ENCODE measurements around the gene CDH4.

The CDH4 gene

DNA sequence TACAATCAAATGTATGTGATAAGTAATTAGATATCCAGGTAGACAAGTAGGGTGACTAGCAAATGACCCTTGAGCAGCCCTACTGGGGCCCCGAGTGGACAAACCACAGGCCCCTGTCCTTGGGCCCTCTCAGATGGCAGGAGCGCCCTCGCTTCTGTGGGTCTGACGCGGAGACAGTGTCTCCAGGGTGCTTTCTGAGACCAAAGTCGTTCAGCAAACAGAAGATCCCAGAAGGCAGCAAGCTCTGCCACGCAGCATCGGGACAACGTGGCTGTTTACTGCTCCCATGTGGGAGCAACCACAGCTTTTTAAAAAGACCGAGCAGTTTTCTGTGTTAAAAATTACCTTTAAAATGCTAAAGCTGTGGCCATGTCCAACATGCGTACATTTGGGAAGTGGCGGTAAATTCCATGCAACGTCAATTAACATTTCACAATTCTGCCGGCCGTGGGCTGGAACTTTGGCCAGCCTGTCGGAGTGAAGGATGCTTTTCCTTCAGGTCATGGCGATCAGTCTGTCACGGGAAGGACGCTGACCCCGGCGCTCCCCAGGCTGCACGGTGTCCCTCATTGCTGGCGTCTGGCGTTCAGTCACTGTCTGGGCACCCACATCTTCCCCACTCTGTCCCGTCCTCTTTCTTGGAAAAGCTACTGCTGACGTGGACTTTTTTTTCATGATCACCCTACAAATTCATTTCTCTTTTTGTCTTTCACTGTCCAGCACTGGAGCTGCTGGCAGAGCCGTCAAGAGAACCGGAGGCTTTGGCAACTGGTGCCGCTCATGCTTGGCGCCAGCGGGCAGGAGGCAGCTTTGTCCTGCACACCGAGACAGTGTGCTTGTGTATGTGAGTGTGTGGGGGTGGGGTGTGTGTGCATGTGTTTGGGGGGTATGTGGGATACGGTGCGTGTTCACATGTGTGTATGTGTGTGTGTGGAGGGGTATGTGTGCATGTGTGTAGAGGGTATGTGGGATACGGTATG lies 293.1 kb downstream of the CDH4 start:
- H3K4me3 ChIP-seq (ENCODE audit: low read length), result no peak overlapping the region
- no peak for DNase-seq (ENCODE audit: low read depth)
- TF ChIP-seq, protein P1, sequence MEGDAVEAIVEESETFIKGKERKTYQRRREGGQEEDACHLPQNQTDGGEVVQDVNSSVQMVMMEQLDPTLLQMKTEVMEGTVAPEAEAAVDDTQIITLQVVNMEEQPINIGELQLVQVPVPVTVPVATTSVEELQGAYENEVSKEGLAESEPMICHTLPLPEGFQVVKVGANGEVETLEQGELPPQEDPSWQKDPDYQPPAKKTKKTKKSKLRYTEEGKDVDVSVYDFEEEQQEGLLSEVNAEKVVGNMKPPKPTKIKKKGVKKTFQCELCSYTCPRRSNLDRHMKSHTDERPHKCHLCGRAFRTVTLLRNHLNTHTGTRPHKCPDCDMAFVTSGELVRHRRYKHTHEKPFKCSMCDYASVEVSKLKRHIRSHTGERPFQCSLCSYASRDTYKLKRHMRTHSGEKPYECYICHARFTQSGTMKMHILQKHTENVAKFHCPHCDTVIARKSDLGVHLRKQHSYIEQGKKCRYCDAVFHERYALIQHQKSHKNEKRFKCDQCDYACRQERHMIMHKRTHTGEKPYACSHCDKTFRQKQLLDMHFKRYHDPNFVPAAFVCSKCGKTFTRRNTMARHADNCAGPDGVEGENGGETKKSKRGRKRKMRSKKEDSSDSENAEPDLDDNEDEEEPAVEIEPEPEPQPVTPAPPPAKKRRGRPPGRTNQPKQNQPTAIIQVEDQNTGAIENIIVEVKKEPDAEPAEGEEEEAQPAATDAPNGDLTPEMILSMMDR (conservative IDR thresholded peaks at IDR 0.05; ENCODE audit: low read depth, low read length), result no peak

DNA sequence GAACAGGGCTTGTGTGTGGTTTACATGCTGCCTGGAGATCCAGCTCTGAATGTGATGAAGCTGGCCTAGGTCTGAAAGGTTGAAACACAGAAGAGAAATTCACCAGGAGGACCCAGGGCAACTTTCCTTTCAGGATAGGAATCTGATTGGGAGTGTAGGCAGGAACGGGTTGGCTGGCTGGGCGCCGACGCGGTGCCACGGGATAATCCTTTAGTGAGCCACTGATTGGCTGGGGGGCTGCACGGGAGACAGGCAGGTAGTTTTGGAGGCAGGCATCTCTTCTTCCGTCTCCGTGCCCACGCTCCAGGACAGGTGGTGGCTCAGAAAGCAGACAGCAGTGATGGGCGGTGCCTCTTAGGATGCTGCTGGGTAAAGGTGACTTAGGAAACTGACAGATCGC lies 294.6 kb downstream of the CDH4 start:
- H3K4me3 ChIP-seq (ENCODE audit: low read length), result no peak overlapping the region
- DNase-seq (ENCODE audit: low read depth), result no peak
- TF ChIP-seq, protein P1 (conservative IDR thresholded peaks at IDR 0.05; ENCODE audit: low read depth, low read length), result no peak

DNA sequence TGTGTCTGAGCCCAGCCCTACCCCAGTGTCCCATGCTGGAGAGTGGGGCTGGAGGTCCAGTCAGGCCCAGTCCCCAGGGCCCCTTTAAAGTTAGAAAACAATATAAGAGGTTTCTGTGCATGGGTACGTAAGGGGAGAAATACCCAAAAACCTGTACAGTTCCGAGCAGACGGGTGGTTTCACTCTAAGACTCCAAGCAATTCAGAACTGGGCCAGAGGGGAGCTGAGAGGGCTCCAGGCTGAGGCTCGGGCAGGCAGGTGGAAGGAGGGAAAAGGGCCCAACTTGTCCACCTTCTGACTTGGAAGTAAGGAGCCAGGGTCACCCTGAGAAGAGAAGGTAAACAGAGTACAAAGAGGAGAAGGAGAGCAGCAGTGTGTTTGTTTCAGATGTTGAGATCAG lies 296.0 kb downstream of the CDH4 start:
- H3K4me3 ChIP-seq (ENCODE audit: low read length), result no peak overlapping the region
- TF ChIP-seq, protein P1 (conservative IDR thresholded peaks at IDR 0.05; ENCODE audit: low read depth, low read length), result no peak
- DNase-seq (ENCODE audit: low read depth), result no peak

DNA sequence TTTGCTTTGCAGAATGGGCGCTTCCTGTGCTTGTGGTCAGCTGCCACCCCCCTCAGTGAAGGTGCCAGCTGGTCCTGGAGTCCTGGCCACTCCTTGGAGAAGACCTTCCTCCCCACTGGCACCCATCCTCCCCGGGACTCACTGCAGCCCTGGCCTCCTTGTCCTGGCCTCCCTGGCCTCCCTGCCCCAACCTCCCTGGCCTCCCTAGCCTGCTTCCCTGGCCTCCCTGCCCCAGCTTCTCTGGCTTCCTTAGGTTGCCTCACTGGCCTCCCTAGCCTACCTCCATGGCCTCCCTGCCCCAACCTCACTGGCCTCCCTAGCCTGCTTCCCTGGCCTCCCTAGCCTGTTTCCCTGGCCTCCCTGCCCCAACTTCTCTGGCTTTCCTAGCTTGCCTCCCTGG lies 297.8 kb downstream of the CDH4 start:
- no peak overlapping the region for H3K4me3 ChIP-seq (ENCODE audit: low read length)
- TF ChIP-seq, protein P1 (conservative IDR thresholded peaks at IDR 0.05; ENCODE audit: low read depth, low read length), result no peak

DNA sequence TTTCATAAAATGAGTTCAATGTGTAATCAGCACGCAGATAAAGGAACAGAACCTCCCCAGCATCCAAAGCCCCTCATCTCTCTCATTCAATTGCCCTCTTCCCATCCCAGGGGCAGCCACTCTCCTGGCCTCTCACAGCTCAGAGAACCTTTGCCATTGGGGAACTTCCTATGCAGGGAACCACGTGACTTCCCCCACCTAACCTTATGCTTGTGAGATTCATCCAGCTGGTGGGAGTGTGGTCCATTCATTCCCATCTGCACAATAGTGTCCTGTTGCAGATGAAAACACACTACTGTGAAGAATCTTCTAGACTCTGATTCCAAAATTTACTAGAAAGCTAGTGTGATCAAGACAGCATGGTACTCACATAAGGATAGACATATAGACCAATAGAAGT lies 299.3 kb downstream of the CDH4 start:
- DNase-seq (ENCODE audit: low read depth), result no peak
- no peak overlapping the region for H3K4me3 ChIP-seq (ENCODE audit: low read length)

More for the DNA sequence above, 297.8 kb downstream of the CDH4 start:
- no peak for DNase-seq (ENCODE audit: low read depth)

DNA sequence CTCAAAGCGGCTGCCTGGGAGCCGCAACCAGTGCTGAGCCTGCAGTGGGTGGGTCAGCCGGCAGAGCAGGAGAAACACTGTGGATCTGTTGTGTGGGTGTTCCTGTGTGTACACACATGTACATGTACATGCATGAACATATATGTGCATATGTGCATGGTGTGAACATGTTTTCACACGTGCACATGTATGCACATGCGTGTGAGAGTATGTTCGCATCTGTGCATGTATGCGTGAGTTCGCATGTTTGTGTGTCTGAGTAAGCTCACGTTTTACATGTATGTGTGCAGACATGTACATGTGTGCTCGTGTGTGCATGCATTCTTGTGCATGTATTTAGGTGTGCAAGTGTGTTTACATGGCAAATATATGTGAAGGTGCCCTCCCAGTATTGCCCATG lies 302.6 kb downstream of the CDH4 start:
- H3K4me3 ChIP-seq (ENCODE audit: low read length), result no peak overlapping the region
- no peak for DNase-seq (ENCODE audit: low read depth)
- TF ChIP-seq, protein P1 (conservative IDR thresholded peaks at IDR 0.05; ENCODE audit: low read depth, low read length), result no peak

More for the DNA sequence above, 299.3 kb downstream of the CDH4 start:
- TF ChIP-seq, protein P1 (conservative IDR thresholded peaks at IDR 0.05; ENCODE audit: low read depth, low read length), result no peak

DNA sequence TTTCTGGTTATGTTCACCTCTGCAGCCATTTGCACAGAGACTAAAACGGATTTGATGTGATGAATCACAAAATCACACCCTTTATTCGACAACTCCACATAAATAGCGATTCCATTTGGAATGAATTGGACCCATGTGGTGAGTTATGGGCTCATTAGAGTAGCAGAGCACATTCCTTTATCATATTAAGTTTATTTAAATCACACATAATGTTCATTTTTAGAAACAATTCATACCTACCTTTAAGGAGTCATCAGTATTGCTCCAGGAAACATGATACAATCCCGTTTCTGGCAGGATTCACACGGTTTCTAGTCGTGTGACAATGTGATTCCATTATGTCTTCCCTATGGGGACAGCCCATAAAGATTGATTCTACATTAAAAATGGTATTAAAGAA lies 303.5 kb downstream of the CDH4 start:
- DNase-seq (ENCODE audit: low read depth), result no peak
- H3K4me3 ChIP-seq (ENCODE audit: low read length), result no peak overlapping the region
- TF ChIP-seq, protein P1 (conservative IDR thresholded peaks at IDR 0.05; ENCODE audit: low read depth, low read length), result no peak
